D721Med (cell line): ENCODE results near the gene PRRX1.
A peak's percentile ranks its signal among the peaks of the same experiment; 100 is the strongest.

Source experiments
- DNase-seq: peaks from one replicate; pipeline ENCODE4 v3.0.0; 2011; ENCODE audit warnings: low spot score; ENCODE audit not compliant: insufficient read length
- FAIRE-seq: peaks from 2 replicates; lab custom pipeline; 2011; peaks lifted over from hg19 to GRCh38; lab: Jason Lieb, UNC
- TF ChIP-seq, protein P1 (sequence below): IDR thresholded peaks from 2 replicates; pipeline ENCODE4 v1.5.1; 2012; ENCODE audit warnings: mild to moderate bottlenecking, control low read depth; ENCODE audit not compliant: insufficient read depth; ENCODE audit errors: missing control alignments

Gene PRRX1

DNA sequence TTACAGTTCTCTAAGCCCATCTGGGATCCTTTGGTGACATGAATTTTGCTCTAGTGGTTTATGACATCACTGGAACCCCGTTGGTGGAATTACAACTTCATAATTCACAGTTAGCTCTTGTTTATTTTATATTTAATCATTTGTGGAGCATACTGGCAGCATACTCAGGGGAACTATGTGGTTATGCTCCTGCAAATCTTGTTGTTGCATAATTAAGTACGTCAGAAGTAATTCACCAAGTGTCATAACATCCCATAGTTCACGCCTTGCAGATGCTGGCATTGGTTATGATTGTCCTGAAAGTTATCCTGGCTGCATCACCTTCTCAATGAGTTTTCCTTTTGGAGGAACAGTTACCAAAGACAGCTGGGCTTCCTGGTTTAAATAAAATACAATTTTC is 16.5 kb downstream of the PRRX1 start:
- DNase-seq (no peak), FAIRE-seq (no peak)
- TF ChIP-seq, protein P1, sequence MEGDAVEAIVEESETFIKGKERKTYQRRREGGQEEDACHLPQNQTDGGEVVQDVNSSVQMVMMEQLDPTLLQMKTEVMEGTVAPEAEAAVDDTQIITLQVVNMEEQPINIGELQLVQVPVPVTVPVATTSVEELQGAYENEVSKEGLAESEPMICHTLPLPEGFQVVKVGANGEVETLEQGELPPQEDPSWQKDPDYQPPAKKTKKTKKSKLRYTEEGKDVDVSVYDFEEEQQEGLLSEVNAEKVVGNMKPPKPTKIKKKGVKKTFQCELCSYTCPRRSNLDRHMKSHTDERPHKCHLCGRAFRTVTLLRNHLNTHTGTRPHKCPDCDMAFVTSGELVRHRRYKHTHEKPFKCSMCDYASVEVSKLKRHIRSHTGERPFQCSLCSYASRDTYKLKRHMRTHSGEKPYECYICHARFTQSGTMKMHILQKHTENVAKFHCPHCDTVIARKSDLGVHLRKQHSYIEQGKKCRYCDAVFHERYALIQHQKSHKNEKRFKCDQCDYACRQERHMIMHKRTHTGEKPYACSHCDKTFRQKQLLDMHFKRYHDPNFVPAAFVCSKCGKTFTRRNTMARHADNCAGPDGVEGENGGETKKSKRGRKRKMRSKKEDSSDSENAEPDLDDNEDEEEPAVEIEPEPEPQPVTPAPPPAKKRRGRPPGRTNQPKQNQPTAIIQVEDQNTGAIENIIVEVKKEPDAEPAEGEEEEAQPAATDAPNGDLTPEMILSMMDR: no peak

DNA sequence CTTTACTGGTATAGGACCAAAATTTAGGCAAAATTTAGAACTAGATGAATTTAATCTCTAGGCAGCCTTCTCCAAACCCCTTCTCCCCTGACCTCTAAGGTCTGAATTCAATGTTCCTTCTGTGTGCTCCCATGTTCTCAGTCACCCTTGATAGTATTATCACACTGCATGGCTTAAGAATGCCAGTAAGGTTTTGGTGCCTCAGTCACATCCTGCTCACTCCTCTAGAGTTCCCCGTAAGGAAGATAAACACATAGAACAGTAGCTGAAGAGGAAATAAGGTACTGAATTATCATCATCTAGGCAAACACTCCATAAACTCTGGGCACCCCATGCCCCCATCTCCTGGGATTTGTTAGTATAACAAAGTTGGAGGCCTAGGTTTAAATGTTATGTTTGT is 18.2 kb downstream of the PRRX1 start:
- DNase-seq (no peak), FAIRE-seq (peak; percentile 56)
- TF ChIP-seq, protein P1: no peak

DNA sequence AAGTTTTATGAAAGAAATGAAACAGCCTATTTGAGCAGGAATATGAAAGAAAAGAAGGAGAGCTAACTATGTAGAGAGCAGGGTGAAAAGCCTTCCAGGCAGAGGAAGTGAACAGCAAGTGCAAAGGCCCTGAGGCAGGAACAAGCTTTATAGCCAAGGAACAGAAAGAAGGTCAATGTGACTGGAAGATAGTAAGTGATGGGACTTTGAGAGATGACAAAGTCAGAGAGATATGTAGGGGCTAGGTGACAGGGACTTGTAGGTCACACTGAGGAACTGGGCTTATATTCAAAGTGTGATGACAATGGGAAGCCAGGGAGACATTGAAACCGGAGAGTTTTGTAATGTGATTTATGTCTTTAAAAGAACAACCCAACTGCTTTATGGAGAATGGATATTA is 18.9 kb downstream of the PRRX1 start:
- TF ChIP-seq, protein P1: no peak
- FAIRE-seq: peak; percentile 48
- no peak for DNase-seq

DNA sequence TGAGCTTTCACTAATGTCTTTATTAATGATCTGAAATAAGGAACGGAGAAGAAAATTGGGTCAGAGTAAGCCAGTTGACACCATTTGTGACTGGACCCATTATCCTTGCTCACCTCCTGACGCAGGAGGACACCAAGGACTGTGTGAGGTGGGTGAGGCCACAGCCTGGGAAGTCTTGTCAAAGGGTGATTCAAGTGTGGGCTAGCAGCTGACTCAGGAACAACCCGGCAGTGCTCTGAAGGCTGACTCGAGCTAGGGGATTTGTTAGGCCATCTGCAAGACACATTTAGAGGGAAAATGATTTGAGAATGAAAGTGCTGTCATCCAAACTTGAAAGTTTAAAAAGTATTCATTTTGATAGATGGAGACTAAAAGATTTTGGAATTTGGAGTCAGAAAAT is 21.2 kb downstream of the PRRX1 start:
- no peak for DNase-seq
- FAIRE-seq: no peak
- TF ChIP-seq, protein P1: no peak

DNA sequence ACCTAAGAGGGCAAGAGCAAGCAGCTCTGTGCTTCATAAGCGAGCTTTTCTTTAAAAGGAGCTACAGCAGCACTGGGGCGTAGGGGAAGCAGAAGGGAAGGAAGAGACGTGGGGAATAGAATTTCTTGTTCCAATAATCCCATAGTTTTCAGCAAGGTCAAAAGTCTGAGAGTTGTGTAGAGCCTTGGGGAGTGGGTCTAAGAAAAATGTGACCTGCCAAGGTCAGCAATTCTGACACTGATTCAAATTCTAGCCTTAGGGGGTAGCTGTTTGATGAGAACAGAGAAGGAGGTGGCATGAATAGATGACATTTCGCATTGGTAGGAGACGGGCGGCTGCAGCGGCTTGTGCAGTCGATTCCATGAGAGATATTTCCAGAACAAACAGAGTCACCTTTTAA is 22.4 kb downstream of the PRRX1 start:
- FAIRE-seq (peak; percentile 46), DNase-seq (no peak)
- TF ChIP-seq, protein P1: no peak

DNA sequence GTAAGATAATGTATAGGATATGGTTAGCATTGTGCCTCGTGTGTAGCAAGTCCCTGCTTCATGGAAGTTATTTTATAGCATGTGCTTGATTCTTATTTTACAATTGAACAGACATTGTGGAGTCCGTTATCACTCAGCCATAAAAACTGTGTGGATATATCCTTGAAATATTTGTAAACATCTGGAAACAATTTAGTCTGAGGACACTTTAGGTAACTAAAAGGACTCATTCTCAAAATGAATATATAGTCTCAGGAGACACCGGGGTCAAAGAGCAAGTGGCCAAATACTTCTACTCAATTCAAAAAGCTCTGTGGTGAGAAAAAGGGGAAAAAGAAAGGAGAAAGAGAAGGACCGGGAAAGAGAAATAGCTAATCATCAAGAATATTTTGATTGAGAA is 23.7 kb downstream of the PRRX1 start:
- TF ChIP-seq, protein P1: no peak
- FAIRE-seq: peak; percentile 89
- DNase-seq: no peak

DNA sequence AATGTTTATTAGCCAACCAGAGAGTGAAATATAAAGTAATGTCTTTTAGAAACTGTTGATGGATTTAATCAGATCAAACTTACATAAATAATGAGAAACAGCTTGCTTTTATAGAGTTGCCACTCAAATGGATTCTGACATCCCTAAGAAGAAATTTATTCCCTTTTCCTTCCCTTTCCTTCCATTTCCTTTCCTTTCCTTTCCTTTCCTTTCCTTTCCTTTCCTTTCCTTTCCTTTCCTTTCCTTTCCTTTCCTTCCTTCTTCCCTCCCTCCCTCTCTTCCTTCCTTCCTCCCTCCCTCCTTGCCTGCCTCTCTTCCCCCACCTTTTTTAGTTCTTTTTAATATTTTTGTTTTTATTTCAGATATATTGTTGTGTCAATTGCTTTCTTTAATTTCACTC is 27.3 kb downstream of the PRRX1 start:
- TF ChIP-seq, protein P1: no peak
- DNase-seq (no peak), FAIRE-seq (no peak)
